HepG2 (cell line): ENCODE data around the gene ATRIP. TPM values are rescaled to one million over a fixed set of nuclear protein-coding genes. Genes with fewer than 3 reads are reported as not detected.

Source experiments
- ATRX ChIP-seq: sonication (generic); formaldehyde crosslinking; IDR thresholded peaks from 2 replicates; pipeline ENCODE4 v1.4.0; 2020; ENCODE audit warnings: missing genetic modification reagents, borderline replicate concordance
- DNMT1 ChIP-seq: sonication (generic); formaldehyde crosslinking; IDR thresholded peaks from 2 replicates; pipeline ENCODE4 v1.5.1; 2020; ENCODE audit warnings: mild to moderate bottlenecking, missing genetic modification reagents
- ELF4 ChIP-seq: sonication (generic); formaldehyde crosslinking; IDR thresholded peaks from 2 replicates; pipeline ENCODE4 v1.5.0; 2020; ENCODE audit warnings: missing genetic modification reagents, mild to moderate bottlenecking, moderate library complexity, borderline replicate concordance
- ESRRA ChIP-seq: sonication (generic); formaldehyde crosslinking; IDR thresholded peaks from 2 replicates; pipeline ENCODE4 v1.5.1; 2020; ENCODE audit warnings: mild to moderate bottlenecking, low read depth, missing genetic modification reagents
- GFI1 ChIP-seq: sonication (generic); formaldehyde crosslinking; IDR thresholded peaks from 2 replicates; pipeline ENCODE4 v1.5.0; 2020; ENCODE audit warnings: missing genetic modification reagents, mild to moderate bottlenecking, borderline replicate concordance
- GPBP1L1 ChIP-seq: sonication (generic); formaldehyde crosslinking; IDR thresholded peaks from 2 replicates; pipeline ENCODE4 v1.5.0; 2020; ENCODE audit warnings: mild to moderate bottlenecking, missing genetic modification reagents
- MEIS2 ChIP-seq: sonication (generic); formaldehyde crosslinking; IDR thresholded peaks from 2 replicates; pipeline ENCODE4 v1.9.0; 2021; ENCODE audit warnings: mild to moderate bottlenecking, missing genetic modification reagents
- POLR2G ChIP-seq: fragments of 200-400 bp; formaldehyde crosslinking; IDR thresholded peaks from 2 replicates; pipeline ENCODE4 v1.6.1; 2018; ENCODE audit warnings: mild to moderate bottlenecking, low read depth, low read length, moderate library complexity
- RAD21 ChIP-seq: fragments of 450-650 bp; formaldehyde crosslinking; IDR thresholded peaks from 2 replicates; pipeline ENCODE4 v1.5.0; 2020; ENCODE audit warnings: mild to moderate bottlenecking
- RARG ChIP-seq: sonication (generic); formaldehyde crosslinking; IDR thresholded peaks from 2 replicates; pipeline ENCODE4 v1.4.0; 2020; ENCODE audit warnings: low read depth, mild to moderate bottlenecking, missing genetic modification reagents
- RORA ChIP-seq: sonication (generic); formaldehyde crosslinking; IDR thresholded peaks from 2 replicates; pipeline ENCODE4 v1.5.0; 2020; ENCODE audit warnings: mild to moderate bottlenecking, missing genetic modification reagents, moderate library complexity
- SSRP1 ChIP-seq: IDR thresholded peaks from 2 replicates; pipeline ENCODE4 v1.6.1; 2016; ENCODE audit warnings: control low read depth
- ZNF136 ChIP-seq: sonication (generic); formaldehyde crosslinking; IDR thresholded peaks from 2 replicates; pipeline ENCODE4 v1.8.1; 2022; ENCODE audit warnings: low read depth, mild to moderate bottlenecking, moderate library complexity, missing genetic modification reagents
- ZNF256 ChIP-seq: sonication (generic); formaldehyde crosslinking; conservative IDR thresholded peaks from 2 replicates; pipeline ENCODE4 v1.4.0; 2020; ENCODE audit warnings: missing genetic modification reagents
- ZNF274 ChIP-seq: sonication (generic); formaldehyde crosslinking; IDR thresholded peaks from 2 replicates; pipeline ENCODE4 v1.5.1; 2020; ENCODE audit warnings: mild to moderate bottlenecking, missing genetic modification reagents
- ZNF350 ChIP-seq: sonication (generic); formaldehyde crosslinking; IDR thresholded peaks from 2 replicates; pipeline ENCODE4 v1.4.0; 2020; ENCODE audit warnings: mild to moderate bottlenecking, low read depth, missing genetic modification reagents, borderline replicate concordance
- ZNF407 ChIP-seq: sonication (generic); formaldehyde crosslinking; IDR thresholded peaks from one replicate; pipeline ENCODE4 v1.5.1; 2020; ENCODE audit warnings: mild to moderate bottlenecking, missing genetic modification reagents; ENCODE audit errors: not compliant biosample characterization
- ZNF562 ChIP-seq: sonication (generic); formaldehyde crosslinking; IDR thresholded peaks from 2 replicates; pipeline ENCODE4 v1.8.0; 2022; ENCODE audit warnings: missing genetic modification reagents, borderline replicate concordance
- ZNF737 ChIP-seq: sonication (generic); formaldehyde crosslinking; IDR thresholded peaks from 2 replicates; pipeline ENCODE4 v1.5.0; 2020; ENCODE audit warnings: missing genetic modification reagents, mild to moderate bottlenecking, borderline replicate concordance
- ZNF746 ChIP-seq: sonication (generic); formaldehyde crosslinking; IDR thresholded peaks from 2 replicates; pipeline ENCODE4 v1.8.0; 2022; ENCODE audit warnings: mild to moderate bottlenecking, missing genetic modification reagents
- polyA plus RNA-seq, 8 experiments: library from polyadenylated mRNA; depleted of rRNA in 3 of 8; stranded (reverse) in 7 of 8; unstranded in 1 of 8; fragments of >200 nt; fragmentation: Illumina TruSeq in 4 of 8; extraction: Trizol in 4 of 8; gene quantifications; 2 replicates each; pipeline versions ENCODE4 v1.2.1 to v1.2.3, GENCODE V29; 2011 to 2016; ENCODE audit warnings: low read depth in 4 of 8, missing spikeins in 1 of 8, mixed read lengths in 1 of 8; ENCODE audit not compliant: insufficient read depth in 1 of 8
- total RNA-seq, 5 experiments: library from RNA; depleted of rRNA; stranded (reverse); fragments of >200 nt; fragmentation: Illumina TruSeq; extraction: Trizol; gene quantifications; 2 replicates each; pipeline ENCODE4 v1.2.3, GENCODE V29; 2016; ENCODE audit warnings: low read depth in 1 of 5

ATRIP gene
- total and polyA plus RNA-seq, 2 of the 13 experiments (the other 11 are each of a cell fraction or from before 2014, with no cell fraction given): 5.1 to 12.5 TPM

DNA sequence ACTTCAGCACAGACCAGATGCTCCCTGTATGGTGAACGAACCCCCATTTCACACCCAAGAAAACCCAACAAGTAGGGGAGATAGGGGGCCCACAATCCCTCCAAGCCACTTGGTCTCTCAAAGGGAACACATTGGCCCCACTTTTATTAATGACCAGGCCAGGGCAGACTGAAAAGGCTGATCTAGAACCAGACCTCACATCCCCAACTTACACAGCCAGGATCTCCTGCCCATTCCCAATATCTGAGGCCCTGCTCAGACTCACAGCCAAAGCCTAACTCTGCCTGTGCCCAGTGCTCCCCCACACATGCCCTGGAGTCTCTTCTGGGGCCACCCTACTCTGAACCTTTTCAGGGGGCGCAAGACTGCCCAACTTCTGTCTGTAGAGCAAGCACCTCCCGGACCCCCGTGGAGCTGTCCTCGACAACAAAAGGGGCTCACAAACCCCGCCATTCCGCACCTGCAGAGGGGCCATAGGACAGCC, 18.4 kb upstream of the ATRIP start (continued):
- TF ChIP-seq POLR2G (peak; percentile 8; the same call in 1 of the 2 replicates), DNMT1 (no peak), ZNF274 (no peak), ZNF407 (CRISPR knock-in tag) (peak; percentile 1), RAD21 (CRISPR knock-in tag) (peak; percentile 43; the same call in 1 of the 2 replicates), MEIS2 (CRISPR knock-in tag) (no peak), ATRX (CRISPR knock-in tag) (no peak), GFI1 (no peak), RORA (no peak), ZNF136 (0 out of 2 replicates have a peak, but pooled peaks have one; percentile 14), ZNF350 (CRISPR knock-in tag) (peak; percentile 19; the same call in 1 of the 2 replicates), ZNF562 (CRISPR knock-in tag) (no peak), ELF4 (CRISPR knock-in tag) (no peak), ZNF256 (0 out of 2 replicates have a peak, but pooled peaks have one; percentile 20), ESRRA (no peak), GPBP1L1 (CRISPR knock-in tag) (no peak), ZNF737 (CRISPR knock-in tag) (0 out of 2 replicates have a peak, but pooled peaks have one; percentile 76), ZNF746 (no peak), SSRP1 (0 out of 2 replicates have a peak, but pooled peaks have one; percentile 47), RARG (CRISPR knock-in tag) (no peak)
